H1 (cell line): ENCODE data around the gene CNDP1. TPM values are rescaled to one million over a fixed set of nuclear protein-coding genes. Genes with fewer than 3 reads are reported as not detected.

Experiments
- CTCF ChIA-PET: fragments of 300-600 bp; sonication (Branson Sonifier 250); formaldehyde crosslinking; loops from one replicate; lab custom pipeline; 2021; ENCODE audit not compliant: partially characterized antibody; lab: Charles Lee
- POLR2A ChIA-PET: fragments of 300-600 bp; sonication (Branson Sonifier 250); formaldehyde crosslinking; loops from one replicate; lab custom pipeline; 2021; ENCODE audit warnings: inconsistent platforms; ENCODE audit not compliant: partially characterized antibody; lab: Charles Lee
- DNase-seq, 2 experiments: peaks; one replicate each; pipeline versions ENCODE4 v3.0.0 to v3.0.0-alpha.2; 2010 to 2022; ENCODE audit warnings: low spot score in 2 of 2, low read depth in 1 of 2, mixed read lengths in 1 of 2
- FAIRE-seq: peaks from 2 replicates; lab custom pipeline; 2011; peaks lifted over from hg19 to GRCh38; lab: Jason Lieb, UNC
- H2AFZ ChIP-seq: 2 replicates; pipeline ENCODE4 v1.8.1; 2012; ENCODE audit warnings: low read length, inconsistent platforms
- H2AK5ac ChIP-seq: 2 replicates; pipeline ENCODE4 v1.6.1; 2013; ENCODE audit warnings: low read depth, low read length
- H2BK120ac ChIP-seq: replicated peaks from 2 replicates; pipeline ENCODE3; 2013; ENCODE audit warnings: low read depth, low read length, inconsistent platforms
- H2BK12ac ChIP-seq: 2 replicates; pipeline ENCODE4 v1.6.1; 2013; ENCODE audit warnings: low read depth, low read length
- H2BK15ac ChIP-seq: 2 replicates; pipeline ENCODE4 v1.6.1; 2013; ENCODE audit warnings: low read length
- H2BK20ac ChIP-seq: 2 replicates; pipeline ENCODE4 v1.6.1; 2013; ENCODE audit warnings: low read length
- H2BK5ac ChIP-seq: 2 replicates; pipeline ENCODE4 v1.6.1; 2013; ENCODE audit warnings: low read depth, low read length
- H3K14ac ChIP-seq: 2 replicates; pipeline ENCODE4 v1.6.1; 2013; ENCODE audit warnings: inconsistent platforms; ENCODE audit not compliant: insufficient read length
- H3K18ac ChIP-seq: 2 replicates; pipeline ENCODE4 v1.6.1; 2013; ENCODE audit warnings: low read length; ENCODE audit errors: extremely low read depth
- H3K23ac ChIP-seq: 2 replicates; pipeline ENCODE4 v1.6.1; 2013; ENCODE audit warnings: inconsistent platforms; ENCODE audit not compliant: insufficient read length
- H3K23me2 ChIP-seq: 2 replicates; pipeline ENCODE4 v1.6.1; 2013; ENCODE audit warnings: low read depth, low read length
- H3K27ac ChIP-seq: 2 replicates; pipeline ENCODE4 v1.6.1; 2011; ENCODE audit warnings: low read depth, low read length, inconsistent platforms
- H3K27me3 ChIP-seq, 4 experiments: replicated peaks in 1 of 4; 1 replicate in 1 of 4; 2 replicates in 3 of 4; pipeline versions ENCODE4 v1.6.1 to v1.8.1; 2011 to 2013; ENCODE audit warnings: low read length in 3 of 4, mild to moderate bottlenecking in 3 of 4, inconsistent platforms in 2 of 4, mixed read lengths in 2 of 4, moderate library complexity in 1 of 4; ENCODE audit not compliant: control insufficient read depth in 3 of 4, insufficient read depth in 3 of 4; ENCODE audit errors: extremely low read depth in 1 of 4
- H3K36me3 ChIP-seq, 4 experiments: 2 replicates each; pipeline versions ENCODE4 v1.6.1 to v1.8.1; 2011 to 2013; ENCODE audit warnings: mild to moderate bottlenecking in 4 of 4, low read length in 3 of 4, moderate library complexity in 2 of 4, control low read depth in 1 of 4, inconsistent platforms in 1 of 4; ENCODE audit not compliant: insufficient read depth in 4 of 4, control insufficient read depth in 2 of 4
- H3K4ac ChIP-seq: replicated peaks from 2 replicates; pipeline ENCODE3; 2013; ENCODE audit warnings: low read length, low read depth, mixed read lengths, inconsistent platforms; ENCODE audit not compliant: insufficient read length
- H3K4me1 ChIP-seq, 4 experiments: replicated peaks in 1 of 4; 1 replicate in 1 of 4; 2 replicates in 3 of 4; pipeline versions ENCODE4 v1.6.1 to v1.8.1; 2011 to 2013; ENCODE audit warnings: low read length in 3 of 4, inconsistent platforms in 2 of 4, mixed read lengths in 1 of 4; ENCODE audit not compliant: insufficient read depth in 4 of 4, control insufficient read depth in 3 of 4
- H3K4me2 ChIP-seq, 2 experiments: 2 replicates each; pipeline versions ENCODE4 v1.6.1 to v1.8.1; 2011 to 2013; ENCODE audit warnings: low read depth in 2 of 2, low read length in 2 of 2, control low read depth in 1 of 2, inconsistent platforms in 1 of 2, mild to moderate bottlenecking in 1 of 2; ENCODE audit not compliant: insufficient read depth in 1 of 2
- H3K4me3 ChIP-seq, 4 experiments: fragments of 200-600, 300-600 bp in 1 of 4; sonication (generic), shearing (Covaris generic), sonication (Bioruptor Twin) in 1 of 4; 2 replicates each; pipeline versions ENCODE4 v1.5.1 to v1.8.1; 2011 to 2016; ENCODE audit warnings: low read length in 4 of 4, low read depth in 3 of 4, control low read depth in 2 of 4, inconsistent platforms in 2 of 4, mild to moderate bottlenecking in 2 of 4, mixed read lengths in 1 of 4, moderate library complexity in 1 of 4; ENCODE audit not compliant: insufficient read depth in 2 of 4; ENCODE audit errors: extremely low read depth in 1 of 4
- H3K56ac ChIP-seq: replicated peaks from 2 replicates; pipeline ENCODE3; 2013; ENCODE audit warnings: low read depth, mild to moderate bottlenecking, mixed read lengths, low read length, inconsistent platforms; ENCODE audit not compliant: insufficient read length
- H3K79me1 ChIP-seq: 2 replicates; pipeline ENCODE4 v1.6.1; 2013; ENCODE audit warnings: low read depth, low read length, control low read depth
- H3K79me2 ChIP-seq, 2 experiments: 2 replicates each; pipeline versions ENCODE4 v1.6.1 to v1.8.1; 2012 to 2013; ENCODE audit warnings: low read length in 2 of 2, mild to moderate bottlenecking in 2 of 2, inconsistent platforms in 1 of 2; ENCODE audit not compliant: insufficient read depth in 2 of 2, control insufficient read depth in 1 of 2
- H3K9ac ChIP-seq, 4 experiments: replicated peaks in 1 of 4; 1 replicate in 1 of 4; 2 replicates in 3 of 4; pipeline versions ENCODE4 v1.6.1 to v1.8.1; 2011 to 2013; ENCODE audit warnings: low read depth in 3 of 4, low read length in 3 of 4, control low read depth in 2 of 4, mild to moderate bottlenecking in 2 of 4, moderate library complexity in 2 of 4, inconsistent platforms in 1 of 4; ENCODE audit errors: extremely low read depth in 1 of 4
- H3K9me3 ChIP-seq, 2 experiments: 2 replicates each; pipeline versions ENCODE4 v1.6.1 to v1.8.1; 2012 to 2013; ENCODE audit warnings: mild to moderate bottlenecking in 2 of 2, moderate library complexity in 2 of 2, control low read depth in 1 of 2, inconsistent platforms in 1 of 2, low read depth in 1 of 2, low read length in 1 of 2, mixed read lengths in 1 of 2; ENCODE audit not compliant: insufficient read depth in 2 of 2
- H4K20me1 ChIP-seq, 2 experiments: replicated peaks in 1 of 2; 2 replicates each; pipeline versions ENCODE3 to v1.8.1; 2011 to 2013; ENCODE audit warnings: inconsistent platforms in 2 of 2, low read length in 2 of 2, mild to moderate bottlenecking in 1 of 2; ENCODE audit not compliant: insufficient read depth in 2 of 2, control insufficient read depth in 1 of 2
- H4K5ac ChIP-seq: 2 replicates; pipeline ENCODE4 v1.6.1; 2013; ENCODE audit warnings: low read length, low read depth, mixed read lengths, inconsistent platforms; ENCODE audit not compliant: insufficient read length
- H4K8ac ChIP-seq: 2 replicates; pipeline ENCODE4 v1.8.0; 2013; ENCODE audit warnings: mild to moderate bottlenecking, moderate library complexity, low read length, inconsistent platforms; ENCODE audit not compliant: insufficient read depth; ENCODE audit errors: extremely low read depth
- H4K91ac ChIP-seq: replicated peaks from 2 replicates; pipeline ENCODE3; 2013; ENCODE audit warnings: low read length, mixed read lengths, inconsistent platforms; ENCODE audit not compliant: insufficient read length
- BACH1 ChIP-seq: IDR thresholded peaks from 2 replicates; pipeline ENCODE4 v1.6.1; 2012; ENCODE audit warnings: low read length, improper control_type of control experiment
- BCL11A ChIP-seq, 2 experiments: IDR thresholded peaks; one replicate each; pipeline ENCODE4 v1.6.1; 2011; ENCODE audit warnings: low read depth in 2 of 2, low read length in 2 of 2, mild to moderate bottlenecking in 2 of 2
- CBX5 ChIP-seq: fragments of 300-800, 300-1000 bp; sonication (generic); IDR thresholded peaks from 2 replicates; pipeline ENCODE4 v1.7.1; 2016; ENCODE audit warnings: antibody characterized with exemption, low read length, low read depth
- CREB1 ChIP-seq: IDR thresholded peaks from 2 replicates; pipeline ENCODE4 v1.6.1; 2012; ENCODE audit warnings: inconsistent platforms
- CTBP2 ChIP-seq: IDR thresholded peaks from 2 replicates; pipeline ENCODE4 v1.7.0; 2011; ENCODE audit warnings: borderline replicate concordance, mild to moderate bottlenecking, moderate library complexity, mixed read lengths, low read length; ENCODE audit not compliant: insufficient read depth, insufficient read length
- KDM4A ChIP-seq: IDR thresholded peaks from one replicate; pipeline ENCODE4 v1.7.1; 2012; ENCODE audit warnings: low read depth, mild to moderate bottlenecking, moderate library complexity, low read length, inconsistent platforms; ENCODE audit not compliant: severe bottlenecking
- SUZ12 ChIP-seq: fragments of 200-600 bp; sonication (generic); IDR thresholded peaks from 2 replicates; pipeline ENCODE4 v1.6.1; 2012; ENCODE audit warnings: mild to moderate bottlenecking, inconsistent platforms, low read length, moderate library complexity, mixed read lengths
- WGBS, 2 experiments: shearing (Covaris generic) in 1 of 2; methylation state at CpG; one replicate each; pipeline versions ENCODE4 v1.1.6 to v1.1.7; 2013 to 2015; ENCODE audit warnings: low lambda C conversion rate in 2 of 2, mixed read lengths in 2 of 2, inconsistent platforms in 1 of 2, low coverage in 1 of 2, missing lambda C conversion rate in 1 of 2; ENCODE audit not compliant: insufficient replicate concordance in 2 of 2, insufficient coverage in 1 of 2, insufficient read length in 1 of 2; ENCODE audit errors: extremely low coverage in 1 of 2, missing lambda C conversion rate in 1 of 2; 5-methylcytosine and 5-hydroxymethylcytosine counted together
- polyA plus RNA-seq, 7 experiments: library from polyadenylated mRNA; depleted of rRNA in 3 of 7; stranded (reverse) in 5 of 7; unstranded in 2 of 7; fragments of >200 nt in 5 of 7; fragments of 200-250 nt in 2 of 7; gene quantifications; 1 replicate in 5 of 7; 2 replicates in 1 of 7; 4 replicates in 1 of 7; pipeline versions ENCODE4 v1.2.1 to v1.2.3, GENCODE V29; 2011 to 2013; ENCODE audit warnings: missing spikeins in 2 of 7, mixed read lengths in 2 of 7
- total RNA-seq: library from RNA; stranded (reverse); fragmentation: NEBNext Ultra II Directional; extraction: Animal tissue kit (Norgen Biotek cat#: 25700); gene quantifications from 2 replicates; pipeline ENCODE4 v1.2.1, GENCODE V29; 2021
- TF ChIP-seq, protein P1 (sequence below), 3 experiments: IDR thresholded peaks; 1 replicate in 2 of 3; 2 replicates in 1 of 3; pipeline versions ENCODE4 v1.5.1 to v1.6.1; 2011; ENCODE audit warnings: low read length in 3 of 3, mild to moderate bottlenecking in 3 of 3, inconsistent platforms in 2 of 3, low read depth in 1 of 3, moderate library complexity in 1 of 3; ENCODE audit not compliant: insufficient read depth in 1 of 3; ENCODE audit errors: control extremely low read depth in 1 of 3
- TF ChIP-seq, protein P2 (sequence below): IDR thresholded peaks from 2 replicates; pipeline ENCODE4 v1.6.1; 2012; ENCODE audit warnings: low read length, inconsistent platforms

The CNDP1 gene
- total and polyA plus RNA-seq, 2 of the 8 experiments (the other 6 are each of a cell fraction or from before 2014, with no cell fraction given): 0.09 TPM; not detected in 1

DNA sequence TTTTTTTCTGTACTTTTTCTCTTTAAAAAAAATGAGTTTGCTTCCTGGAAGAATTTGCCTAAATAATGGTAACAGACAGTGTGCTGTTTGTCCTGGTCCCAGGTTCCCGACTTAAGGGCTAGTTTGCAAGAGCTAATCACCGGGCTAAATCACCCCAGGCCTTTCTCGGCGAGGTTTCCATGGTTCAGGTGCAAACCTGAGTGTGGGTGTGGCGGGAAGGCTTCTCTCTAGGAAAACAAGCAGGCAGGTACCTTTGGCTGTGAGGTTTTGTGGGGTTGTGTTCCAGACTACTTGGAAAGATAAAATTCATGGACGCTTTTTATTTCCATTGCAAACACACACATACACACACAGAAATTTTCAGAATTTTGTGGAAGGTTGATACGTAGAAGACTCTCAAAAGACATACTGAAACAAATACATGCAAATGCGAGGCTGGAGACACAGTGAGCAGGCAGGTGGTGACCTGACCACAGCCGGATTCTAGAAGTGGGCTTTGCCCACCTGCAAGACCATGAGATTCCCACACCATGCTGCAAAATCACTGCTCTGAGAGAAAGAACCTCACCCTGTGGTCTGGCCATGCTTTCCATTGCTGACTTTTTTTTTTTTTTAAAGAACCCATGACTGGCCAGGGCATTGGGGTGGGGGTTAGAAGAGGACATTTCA is 815 bp downstream of the CNDP1 start:
- Histone ChIP-seq H3K9ac (no peak overlapping the region), H3K4me3 (no peak overlapping the region), H3K27me3 (no peaks in the 10 kb centered on the region), H2BK120ac (no peak overlapping the region), H3K56ac (no peak overlapping the region), H2AK5ac (no peak overlapping the region), H4K91ac (no peak overlapping the region), H3K9me3 (no peaks in the 10 kb centered on the region), H3K4me1 (no peaks in the 10 kb centered on the region; a peak in 1 of 7 replicates), H3K4ac (no peak overlapping the region), H4K8ac (no peak overlapping the region), H3K23me2 (no peaks in the 10 kb centered on the region), H2BK12ac (no peak overlapping the region), H2AFZ (no peak overlapping the region), H3K79me1 (no peaks in the 10 kb centered on the region), H3K23ac (no peak overlapping the region), H4K5ac (no peak overlapping the region), H3K4me2 (no peak overlapping the region), H3K18ac (no peak overlapping the region), H2BK5ac (no peak overlapping the region), H3K79me2 (no peaks in the 10 kb centered on the region), H2BK15ac (no peak overlapping the region), H4K20me1 (no peaks in the 10 kb centered on the region), H2BK20ac (no peak overlapping the region), H3K36me3 (no peaks in the 10 kb centered on the region), H3K14ac (no peak overlapping the region), H3K27ac (no peak overlapping the region)
- FAIRE-seq (no peak), DNase-seq (no peak)
- 90% methylated on average over 9 of the region's 9 CpGs; no CpG with 5 or more reads in 1 of the 2 experiments for WGBS, 2 experiments
- ChIA-PET POLR2A (no interaction called here), CTCF (interaction anchor here (1.1 to 2.1 kb wide), 2 partner anchors 15 to 33 kb away, joined by 3 to 11 read pairs; no protein-coding TSS in a partner anchor)
- TF ChIP-seq CTBP2 (no peak), CREB1 (no peak), SUZ12 (no peak), BACH1 (no peak), KDM4A (no peak), CBX5 (no peak), BCL11A (IDR thresholded peaks at IDR 0.05; ENCODE audit: low read depth in 2 of 2, low read length in 2 of 2) (no peak)
- TF ChIP-seq, protein P1, sequence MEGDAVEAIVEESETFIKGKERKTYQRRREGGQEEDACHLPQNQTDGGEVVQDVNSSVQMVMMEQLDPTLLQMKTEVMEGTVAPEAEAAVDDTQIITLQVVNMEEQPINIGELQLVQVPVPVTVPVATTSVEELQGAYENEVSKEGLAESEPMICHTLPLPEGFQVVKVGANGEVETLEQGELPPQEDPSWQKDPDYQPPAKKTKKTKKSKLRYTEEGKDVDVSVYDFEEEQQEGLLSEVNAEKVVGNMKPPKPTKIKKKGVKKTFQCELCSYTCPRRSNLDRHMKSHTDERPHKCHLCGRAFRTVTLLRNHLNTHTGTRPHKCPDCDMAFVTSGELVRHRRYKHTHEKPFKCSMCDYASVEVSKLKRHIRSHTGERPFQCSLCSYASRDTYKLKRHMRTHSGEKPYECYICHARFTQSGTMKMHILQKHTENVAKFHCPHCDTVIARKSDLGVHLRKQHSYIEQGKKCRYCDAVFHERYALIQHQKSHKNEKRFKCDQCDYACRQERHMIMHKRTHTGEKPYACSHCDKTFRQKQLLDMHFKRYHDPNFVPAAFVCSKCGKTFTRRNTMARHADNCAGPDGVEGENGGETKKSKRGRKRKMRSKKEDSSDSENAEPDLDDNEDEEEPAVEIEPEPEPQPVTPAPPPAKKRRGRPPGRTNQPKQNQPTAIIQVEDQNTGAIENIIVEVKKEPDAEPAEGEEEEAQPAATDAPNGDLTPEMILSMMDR (IDR thresholded peaks at IDR 0.05; ENCODE audit: control extremely low read depth in 1 of 3, insufficient read depth in 1 of 3, low read depth in 1 of 3, low read length in 3 of 3): no peak
- TF ChIP-seq, protein P2, sequence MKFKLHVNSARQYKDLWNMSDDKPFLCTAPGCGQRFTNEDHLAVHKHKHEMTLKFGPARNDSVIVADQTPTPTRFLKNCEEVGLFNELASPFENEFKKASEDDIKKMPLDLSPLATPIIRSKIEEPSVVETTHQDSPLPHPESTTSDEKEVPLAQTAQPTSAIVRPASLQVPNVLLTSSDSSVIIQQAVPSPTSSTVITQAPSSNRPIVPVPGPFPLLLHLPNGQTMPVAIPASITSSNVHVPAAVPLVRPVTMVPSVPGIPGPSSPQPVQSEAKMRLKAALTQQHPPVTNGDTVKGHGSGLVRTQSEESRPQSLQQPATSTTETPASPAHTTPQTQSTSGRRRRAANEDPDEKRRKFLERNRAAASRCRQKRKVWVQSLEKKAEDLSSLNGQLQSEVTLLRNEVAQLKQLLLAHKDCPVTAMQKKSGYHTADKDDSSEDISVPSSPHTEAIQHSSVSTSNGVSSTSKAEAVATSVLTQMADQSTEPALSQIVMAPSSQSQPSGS: no peak
